ENCODE results near the gene TGM3. TPM values are rescaled to one million over a fixed set of nuclear protein-coding genes. Genes with fewer than 3 reads are reported as not detected.

The TGM3 gene
- total and polyA plus RNA-seq, 2 donors (not counting 1 experiment from before 2014, with no cell fraction given), result under 0.01 TPM; not detected in 1

DNA sequence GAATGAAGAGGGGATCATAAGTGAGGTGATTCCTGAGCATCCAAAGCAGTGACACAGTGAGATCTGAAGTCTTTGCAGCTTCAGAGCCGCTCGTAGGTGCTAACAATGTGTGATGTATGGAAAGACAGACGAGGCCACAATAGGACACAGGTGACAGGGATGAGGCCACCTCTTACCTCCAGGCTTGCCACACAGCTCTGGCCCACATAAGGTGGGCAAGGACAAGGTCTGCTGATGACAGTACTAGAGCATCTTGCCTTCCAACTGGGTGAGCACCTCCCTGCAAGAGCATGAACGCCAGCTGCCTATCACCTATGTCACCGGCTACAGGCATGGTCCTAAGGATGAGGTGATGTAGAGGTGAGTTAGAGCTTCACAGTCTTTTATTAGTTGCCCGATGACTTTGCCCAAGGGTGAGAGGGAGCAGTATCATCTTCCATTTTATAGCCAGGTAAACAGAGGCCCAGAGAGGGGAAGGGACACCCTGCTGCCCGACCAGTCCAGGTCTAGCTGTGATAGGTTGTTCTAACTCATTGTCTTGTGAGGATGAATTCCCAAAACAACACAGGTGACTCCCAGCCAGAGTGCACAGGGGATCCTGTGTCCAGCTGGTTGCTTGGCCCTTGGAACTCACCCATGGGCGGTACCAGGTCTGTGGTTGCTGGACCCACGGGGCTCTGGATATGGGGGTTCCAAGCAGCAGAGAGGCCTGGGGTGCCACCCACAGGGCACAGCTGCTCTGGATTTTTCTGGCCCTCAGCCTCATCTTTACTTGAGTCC lies 78.7 kb downstream of the TGM3 start:
- Histone ChIP-seq H3K27ac (ENCODE audit: insufficient read depth, low read length) (no peak overlapping the region), H3K79me2 (ENCODE audit: control insufficient read depth, insufficient read depth, low read length) (no peaks in the 10 kb centered on the region), H2AFZ (ENCODE audit: low read length) (no peak overlapping the region), H3K9me3 (ENCODE audit: control insufficient read depth, insufficient read depth, low read depth, low read length) (no peaks in the 10 kb centered on the region), H3K4me1 (ENCODE audit: control insufficient read depth, extremely low read depth, insufficient read depth, low read length) (no peaks in the 10 kb centered on the region), H4K20me1 (ENCODE audit: control insufficient read depth, extremely low read depth, insufficient read depth, low read length) (no peaks in the 10 kb centered on the region), H3K9ac (ENCODE audit: insufficient read depth, low read length) (no peak overlapping the region), H3K4me3 (replicated peaks in 1 of 4; ENCODE audit: control extremely low read depth in 1 of 4, insufficient read depth in 1 of 4, low read depth in 3 of 4, low read length in 4 of 4) (no peak overlapping the region), H3K27me3 (ENCODE audit: control insufficient read depth, insufficient read depth, low read length) (no peaks in the 10 kb centered on the region), H3K36me3 (ENCODE audit: control insufficient read depth, insufficient read depth, low read length) (no peaks in the 10 kb centered on the region), H3K4me2 (ENCODE audit: extremely low read depth, insufficient read depth, low read length) (no peak overlapping the region)
- TF ChIP-seq EZH2 (IDR thresholded peaks at IDR 0.05; ENCODE audit: low read length, missing control alignments), result no peak
- TF ChIP-seq, protein P1, sequence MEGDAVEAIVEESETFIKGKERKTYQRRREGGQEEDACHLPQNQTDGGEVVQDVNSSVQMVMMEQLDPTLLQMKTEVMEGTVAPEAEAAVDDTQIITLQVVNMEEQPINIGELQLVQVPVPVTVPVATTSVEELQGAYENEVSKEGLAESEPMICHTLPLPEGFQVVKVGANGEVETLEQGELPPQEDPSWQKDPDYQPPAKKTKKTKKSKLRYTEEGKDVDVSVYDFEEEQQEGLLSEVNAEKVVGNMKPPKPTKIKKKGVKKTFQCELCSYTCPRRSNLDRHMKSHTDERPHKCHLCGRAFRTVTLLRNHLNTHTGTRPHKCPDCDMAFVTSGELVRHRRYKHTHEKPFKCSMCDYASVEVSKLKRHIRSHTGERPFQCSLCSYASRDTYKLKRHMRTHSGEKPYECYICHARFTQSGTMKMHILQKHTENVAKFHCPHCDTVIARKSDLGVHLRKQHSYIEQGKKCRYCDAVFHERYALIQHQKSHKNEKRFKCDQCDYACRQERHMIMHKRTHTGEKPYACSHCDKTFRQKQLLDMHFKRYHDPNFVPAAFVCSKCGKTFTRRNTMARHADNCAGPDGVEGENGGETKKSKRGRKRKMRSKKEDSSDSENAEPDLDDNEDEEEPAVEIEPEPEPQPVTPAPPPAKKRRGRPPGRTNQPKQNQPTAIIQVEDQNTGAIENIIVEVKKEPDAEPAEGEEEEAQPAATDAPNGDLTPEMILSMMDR (conservative IDR thresholded peaks at IDR 0.05 in 1 of 2, IDR thresholded peaks at IDR 0.05 in 1 of 2; ENCODE audit: low read depth in 1 of 2, low read length in 2 of 2), result no peak
- no peak for DNase-seq (ENCODE audit: low read depth in 2 of 2)

- H3K4me3 ChIP-seq (replicated peaks in 1 of 4; ENCODE audit: control extremely low read depth in 1 of 4, insufficient read depth in 1 of 4, low read depth in 3 of 4, low read length in 4 of 4), result no peak overlapping the region
- no peaks in the 10 kb centered on the region for H3K27me3 ChIP-seq (ENCODE audit: control insufficient read depth, insufficient read depth, low read length)
- no peaks in the 10 kb centered on the region for H3K4me1 ChIP-seq (ENCODE audit: control insufficient read depth, extremely low read depth, insufficient read depth, low read length)
- TF ChIP-seq EZH2 (IDR thresholded peaks at IDR 0.05; ENCODE audit: low read length, missing control alignments), result no peak
- TF ChIP-seq, protein P1 (conservative IDR thresholded peaks at IDR 0.05 in 1 of 2, IDR thresholded peaks at IDR 0.05 in 1 of 2; ENCODE audit: low read depth in 1 of 2, low read length in 2 of 2), result no peak
- H4K20me1 ChIP-seq (ENCODE audit: control insufficient read depth, extremely low read depth, insufficient read depth, low read length), result no peaks in the 10 kb centered on the region
- H2AFZ ChIP-seq (ENCODE audit: low read length), result no peak overlapping the region
- no peak for DNase-seq (ENCODE audit: low read depth in 2 of 2)
- H3K79me2 ChIP-seq (ENCODE audit: control insufficient read depth, insufficient read depth, low read length), result no peaks in the 10 kb centered on the region
- H3K9me3 ChIP-seq (ENCODE audit: control insufficient read depth, insufficient read depth, low read depth, low read length), result no peaks in the 10 kb centered on the region
- no peak overlapping the region for H3K27ac ChIP-seq (ENCODE audit: insufficient read depth, low read length)
- no peak overlapping the region for H3K9ac ChIP-seq (ENCODE audit: insufficient read depth, low read length)
- no peaks in the 10 kb centered on the region for H3K36me3 ChIP-seq (ENCODE audit: control insufficient read depth, insufficient read depth, low read length)
- no peak overlapping the region for H3K4me2 ChIP-seq (ENCODE audit: extremely low read depth, insufficient read depth, low read length)
Observed at GRCh38 chr20:2378893-2379292, 83.1 kb downstream of the TGM3 start.

GRCh38 chr20:2379511-2380229 lies 83.9 kb downstream of the TGM3 start:
- no peak for DNase-seq (ENCODE audit: low read depth in 2 of 2)
- no peaks in the 10 kb centered on the region for H3K27me3 ChIP-seq (ENCODE audit: control insufficient read depth, insufficient read depth, low read length)
- H3K27ac ChIP-seq (ENCODE audit: insufficient read depth, low read length), result no peak overlapping the region
- no peak for TF ChIP-seq EZH2 (IDR thresholded peaks at IDR 0.05; ENCODE audit: low read length, missing control alignments)
- TF ChIP-seq, protein P1 (conservative IDR thresholded peaks at IDR 0.05 in 1 of 2, IDR thresholded peaks at IDR 0.05 in 1 of 2; ENCODE audit: low read depth in 1 of 2, low read length in 2 of 2), result no peak
- H3K9me3 ChIP-seq (ENCODE audit: control insufficient read depth, insufficient read depth, low read depth, low read length), result no peaks in the 10 kb centered on the region
- no peak overlapping the region for H3K4me3 ChIP-seq (replicated peaks in 1 of 4; ENCODE audit: control extremely low read depth in 1 of 4, insufficient read depth in 1 of 4, low read depth in 3 of 4, low read length in 4 of 4)
- no peak overlapping the region for H3K4me2 ChIP-seq (ENCODE audit: extremely low read depth, insufficient read depth, low read length)
- H3K36me3 ChIP-seq (ENCODE audit: control insufficient read depth, insufficient read depth, low read length), result no peaks in the 10 kb centered on the region
- no peak overlapping the region for H3K9ac ChIP-seq (ENCODE audit: insufficient read depth, low read length)
- H2AFZ ChIP-seq (ENCODE audit: low read length), result no peak overlapping the region
- H3K79me2 ChIP-seq (ENCODE audit: control insufficient read depth, insufficient read depth, low read length), result no peaks in the 10 kb centered on the region
- no peaks in the 10 kb centered on the region for H3K4me1 ChIP-seq (ENCODE audit: control insufficient read depth, extremely low read depth, insufficient read depth, low read length)
- H4K20me1 ChIP-seq (ENCODE audit: control insufficient read depth, extremely low read depth, insufficient read depth, low read length), result no peaks in the 10 kb centered on the region
